IPS-NIHi7 (cell line): ENCODE data around the gene PHAF1.
A peak's percentile ranks its signal among the peaks of the same experiment; 100 is the strongest.

Experiments
- DNase-seq: peaks from one replicate; pipeline ENCODE4 v3.0.0; 2012; ENCODE audit warnings: mixed read lengths; ENCODE audit errors: extremely low spot score

Gene PHAF1

DNA sequence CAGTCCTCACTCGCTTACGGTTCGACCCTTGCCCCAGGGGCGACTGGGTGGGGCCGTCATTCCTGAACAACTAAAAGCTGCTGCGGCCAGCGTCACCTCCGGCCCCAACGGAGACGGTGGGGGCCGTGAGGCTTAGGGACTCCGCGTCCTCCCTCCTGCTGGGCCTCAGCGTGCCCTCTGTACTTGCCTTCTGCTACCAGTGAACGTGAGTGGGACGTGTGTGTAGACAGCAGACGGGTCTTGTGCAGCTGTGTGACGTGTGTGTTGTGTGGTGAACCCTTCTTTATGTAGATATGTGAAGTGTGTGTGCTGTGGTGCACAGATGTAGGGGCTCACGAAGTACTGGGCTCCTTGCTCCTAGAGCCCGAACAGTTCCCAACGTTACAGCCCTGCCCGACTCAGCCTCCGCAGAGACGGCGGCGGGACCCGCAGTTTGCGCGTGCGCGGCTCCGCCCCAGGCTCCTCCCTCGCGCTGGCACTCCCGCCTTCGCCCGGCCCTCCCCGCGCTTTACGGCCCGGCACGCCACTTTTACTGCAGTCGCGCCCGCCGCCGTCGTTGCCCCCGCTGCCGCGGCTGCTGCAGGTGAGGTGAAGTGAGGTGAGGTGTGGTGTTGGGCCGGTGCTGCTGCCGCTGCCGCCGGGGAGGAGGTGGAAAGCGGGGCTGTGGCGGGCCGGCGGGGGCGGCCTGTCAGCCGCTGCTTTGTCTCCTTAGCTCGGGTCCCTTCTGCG lies at the start of gene PHAF1:
PHAF1 (plus strand) TSS at position 535 of the 729 bp plus-strand sequence. CDS start 235 bp downstream, outside the sequence.
- peak; percentile 100 for DNase-seq

DNA sequence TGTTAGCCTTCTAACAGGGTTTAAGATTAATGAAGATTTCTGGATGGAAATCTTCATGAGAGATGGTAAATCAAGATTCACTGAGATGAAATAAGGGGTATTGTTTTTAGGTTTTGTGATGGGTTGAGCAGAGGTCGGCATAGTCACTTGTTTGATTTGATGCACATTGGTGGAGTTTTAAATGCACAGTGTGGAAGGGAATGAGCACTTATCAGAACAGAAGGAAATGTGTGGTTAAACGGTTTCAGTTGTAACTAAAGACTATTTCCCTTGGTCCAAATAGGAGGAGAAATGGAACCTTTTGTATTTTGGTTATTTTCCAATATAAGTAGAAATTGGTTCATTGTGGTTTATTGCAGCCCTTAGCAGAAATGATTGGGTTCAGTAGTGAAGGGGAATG lies 46.7 kb upstream of the PHAF1 start:
- DNase-seq, result no peak

DNA sequence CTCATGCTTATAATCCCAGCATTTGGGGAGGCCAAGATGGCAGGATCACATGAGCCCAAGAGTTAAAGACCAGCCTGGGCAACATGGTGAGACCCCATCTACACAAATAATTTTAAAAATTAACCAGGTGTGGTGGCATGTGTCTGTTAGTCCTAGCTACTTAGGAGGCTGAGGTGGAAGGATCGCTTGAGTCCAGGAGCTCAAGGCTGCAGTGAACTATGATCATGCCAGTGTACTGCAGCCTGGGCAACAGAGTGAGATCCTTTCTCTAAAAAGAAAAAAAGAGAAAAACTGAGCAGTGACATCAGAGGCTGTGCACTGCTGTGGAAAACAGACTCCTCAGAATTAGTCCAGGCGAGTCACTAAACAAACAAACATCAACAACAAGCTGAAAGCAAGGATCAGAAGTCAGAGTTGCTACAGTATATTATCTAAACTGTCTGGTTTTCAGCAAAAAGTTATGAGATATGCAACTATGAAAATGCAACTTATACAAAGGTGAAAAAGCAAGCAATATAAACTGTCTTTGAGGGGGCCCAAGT lies 41.5 kb upstream of the PHAF1 start:
- DNase-seq, result no peak

DNA sequence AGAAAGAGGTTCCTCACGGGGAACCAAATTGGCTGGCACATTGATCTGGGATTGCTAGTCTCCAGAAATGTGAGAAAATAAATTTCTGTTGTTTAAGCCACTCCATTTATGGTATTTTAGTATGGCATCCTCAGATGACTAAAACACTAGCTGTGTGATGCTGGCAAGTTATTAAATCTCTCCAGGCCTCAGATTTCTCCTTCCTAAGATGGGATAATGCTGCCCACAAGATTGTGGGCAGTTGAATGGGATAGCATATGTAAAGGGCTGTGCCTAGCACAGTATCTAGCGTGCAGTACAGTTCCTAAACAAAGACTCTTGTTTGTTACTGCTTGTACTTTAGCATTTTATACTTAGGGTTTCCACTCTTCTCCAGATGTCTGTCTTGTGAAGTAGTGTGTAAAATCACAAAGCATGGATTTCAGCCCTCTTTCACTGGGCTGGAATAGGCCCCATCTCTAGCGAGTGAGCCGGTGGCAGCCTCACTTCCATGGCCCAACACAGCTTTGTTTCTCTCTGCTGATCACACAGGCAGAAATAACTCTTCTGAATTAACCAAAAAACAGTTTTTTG lies 38.2 kb upstream of the PHAF1 start:
- DNase-seq, result no peak

DNA sequence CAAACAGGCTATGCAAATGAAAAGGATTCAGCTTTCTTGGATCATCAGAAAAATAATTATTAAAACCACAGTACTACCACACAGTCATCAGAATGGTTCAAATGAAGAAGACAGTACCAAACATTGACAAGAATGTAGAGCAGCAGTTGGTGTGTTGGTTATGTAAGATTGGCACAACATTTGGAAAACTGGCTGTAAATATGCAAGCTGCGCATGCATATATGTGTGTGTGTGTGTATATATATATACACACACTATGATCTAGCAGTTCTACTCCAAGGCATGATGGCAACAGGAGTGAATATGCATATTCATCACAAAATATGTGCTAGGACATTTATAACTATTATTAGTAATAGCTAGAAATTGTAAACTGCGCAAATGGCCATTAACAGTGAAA lies 34.4 kb upstream of the PHAF1 start:
- no peak for DNase-seq

DNA sequence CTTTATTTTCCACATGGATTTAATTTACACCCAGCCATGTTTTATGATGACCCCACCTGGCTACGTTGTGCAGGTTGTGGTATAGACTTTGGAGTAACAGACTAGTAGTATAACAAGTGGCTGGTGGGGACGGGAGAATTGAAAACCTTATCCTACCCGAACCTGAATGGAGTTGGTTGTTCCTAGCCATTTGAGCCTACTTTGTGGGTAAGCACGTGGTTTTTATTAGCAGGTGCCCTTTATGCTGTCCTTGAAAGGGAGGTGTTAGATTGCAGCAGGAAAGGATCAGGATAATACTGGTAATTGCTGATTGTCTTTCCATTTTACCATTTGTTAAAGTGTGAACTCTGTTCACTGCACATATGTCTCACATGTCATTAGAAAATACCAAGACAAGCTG lies 31.9 kb upstream of the PHAF1 start:
- DNase-seq, result no peak

DNA sequence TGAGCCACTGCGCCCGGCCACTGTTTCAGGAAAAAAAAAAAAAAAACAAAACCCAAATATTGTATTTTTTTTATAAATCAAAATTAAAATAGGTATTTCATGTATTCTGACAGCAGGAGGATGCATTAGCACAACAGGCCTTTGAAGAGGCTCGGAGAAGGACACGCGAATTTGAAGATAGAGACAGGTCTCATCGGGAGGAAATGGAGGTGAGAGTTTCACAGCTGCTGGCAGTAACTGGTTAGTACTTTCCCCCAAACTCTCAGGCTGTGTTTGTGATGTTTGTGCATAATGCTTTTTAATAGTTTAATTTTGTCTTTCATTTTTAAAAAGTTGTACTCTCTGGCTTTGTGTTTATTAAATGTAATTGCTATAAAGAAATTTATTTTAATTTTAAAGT lies 27.6 kb upstream of the PHAF1 start:
- DNase-seq, result no peak

DNA sequence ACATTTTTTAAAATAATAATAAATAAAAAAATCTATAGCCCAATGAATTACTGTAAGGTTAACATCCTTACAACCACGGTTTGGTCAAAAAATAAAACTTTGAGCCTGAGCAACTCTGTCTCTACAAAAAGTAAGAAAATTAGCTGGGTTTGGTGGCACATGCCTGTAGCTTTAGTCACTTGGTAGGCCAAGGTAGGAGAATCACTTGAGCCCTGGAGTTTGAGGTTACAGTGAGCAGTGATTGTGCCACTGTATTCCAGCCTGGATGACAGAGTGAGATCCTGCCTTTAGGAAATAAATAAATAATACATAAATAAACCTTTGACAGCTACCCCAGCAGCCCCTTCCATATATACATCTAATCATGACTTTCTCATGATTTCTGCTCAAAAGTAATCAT lies 26.9 kb upstream of the PHAF1 start:
- no peak for DNase-seq

DNA sequence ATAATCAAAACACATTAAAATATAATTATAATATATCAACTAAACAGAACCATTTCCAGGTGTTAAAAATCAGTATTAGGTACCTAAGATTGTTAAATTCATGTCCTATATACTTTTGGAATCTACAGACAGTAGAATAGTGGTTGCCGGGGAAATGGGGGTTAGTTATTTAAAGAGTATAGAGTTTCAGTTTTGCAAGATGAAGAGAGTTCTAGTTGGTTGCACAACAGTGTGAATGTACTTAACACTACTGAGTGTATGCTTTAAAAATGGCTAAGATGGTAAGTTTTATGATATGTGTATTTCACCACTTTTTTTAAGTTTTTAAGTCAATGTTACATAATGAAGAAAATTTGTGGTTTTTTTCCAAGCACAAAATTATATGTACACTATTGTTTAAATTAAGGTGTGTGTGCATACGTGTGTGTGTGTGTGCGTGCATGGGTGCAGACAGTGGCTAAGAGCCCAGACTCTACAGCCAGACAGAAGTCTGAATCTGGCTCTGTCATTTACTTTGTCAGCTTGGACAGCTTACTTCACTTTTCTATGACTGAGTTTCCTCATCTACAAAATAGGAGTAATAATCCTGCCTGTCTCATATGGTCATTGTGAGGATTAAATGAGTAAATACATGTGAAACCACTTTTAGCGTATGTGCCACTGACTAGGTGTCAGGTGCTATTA lies 25.3 kb upstream of the PHAF1 start:
- no peak for DNase-seq

DNA sequence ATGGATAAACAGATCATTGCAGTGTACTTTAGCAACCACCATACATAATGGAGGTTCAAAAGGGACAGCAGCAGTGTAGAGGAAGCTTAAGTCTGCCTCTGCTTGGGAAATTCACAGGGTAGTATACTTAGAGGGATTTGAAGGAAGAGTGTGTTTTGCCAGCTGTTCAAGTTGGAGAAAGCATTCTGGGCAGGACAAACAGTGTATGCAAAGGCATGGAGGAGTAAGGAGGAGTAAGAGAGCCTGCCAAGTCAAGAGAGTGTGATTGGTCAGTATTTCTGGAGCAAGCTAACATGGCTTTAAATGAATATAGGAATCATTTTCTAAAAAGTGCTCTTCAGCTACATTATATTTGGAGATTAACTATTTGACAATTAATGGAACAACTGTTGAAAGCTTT lies 22.9 kb upstream of the PHAF1 start:
- DNase-seq, result no peak

DNA sequence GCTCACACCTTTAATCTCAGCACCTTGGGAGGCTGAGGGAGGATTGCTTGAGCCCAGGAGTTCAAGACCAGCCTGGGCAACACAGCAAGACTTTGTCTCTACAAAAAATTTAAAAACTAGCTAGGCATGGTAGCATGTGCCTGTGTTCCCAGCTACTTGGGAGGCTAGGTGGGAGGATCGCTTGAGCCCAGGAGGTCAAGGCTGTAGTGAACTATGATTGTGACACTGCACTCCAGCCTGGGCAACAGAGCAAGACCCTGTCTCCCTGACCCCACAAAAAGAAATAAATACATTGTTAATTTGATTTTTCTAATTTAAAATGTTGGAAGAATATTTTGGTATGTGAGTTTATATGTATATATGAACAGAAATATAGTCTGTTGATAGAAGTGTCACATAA lies 22.4 kb upstream of the PHAF1 start:
- DNase-seq, result no peak

DNA sequence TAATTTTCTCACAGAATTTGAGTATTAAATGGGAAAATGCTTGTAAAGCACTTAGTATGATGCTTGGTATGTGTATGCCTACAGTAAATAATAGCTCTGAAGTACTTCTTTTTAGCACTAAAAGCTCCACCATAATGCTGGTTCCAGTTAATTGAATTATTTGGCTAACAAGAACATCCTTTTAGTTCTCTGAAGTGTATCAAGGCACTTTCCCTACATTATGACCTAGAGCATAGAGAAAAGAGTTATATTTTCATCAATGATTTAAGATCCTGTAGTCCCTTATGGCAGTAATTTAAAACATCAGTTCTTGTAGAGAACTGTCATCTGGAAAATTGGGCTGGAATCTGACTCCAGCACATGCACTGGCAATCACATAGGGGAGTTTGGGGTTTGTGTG lies 21.9 kb upstream of the PHAF1 start:
- no peak for DNase-seq

DNA sequence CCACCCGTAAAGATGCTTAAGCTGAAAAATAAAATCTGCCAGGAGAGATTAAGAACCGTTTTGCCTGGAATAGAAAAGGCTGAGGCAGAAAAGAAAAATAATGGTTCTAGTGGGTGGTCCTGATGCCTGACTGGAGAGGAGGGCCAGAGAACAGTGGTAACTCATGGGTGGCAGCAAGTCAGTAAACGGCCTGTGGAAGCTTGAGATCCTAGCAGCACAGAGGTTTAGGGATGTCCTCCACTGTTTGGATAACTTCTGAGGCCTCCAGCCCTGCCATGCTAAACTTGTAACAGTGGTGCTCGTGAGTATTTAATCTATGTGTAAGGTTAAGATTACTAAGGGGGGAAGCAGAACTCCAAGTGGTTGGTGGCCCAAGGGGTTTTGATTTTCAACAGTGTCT lies 21.2 kb upstream of the PHAF1 start:
- no peak for DNase-seq

DNA sequence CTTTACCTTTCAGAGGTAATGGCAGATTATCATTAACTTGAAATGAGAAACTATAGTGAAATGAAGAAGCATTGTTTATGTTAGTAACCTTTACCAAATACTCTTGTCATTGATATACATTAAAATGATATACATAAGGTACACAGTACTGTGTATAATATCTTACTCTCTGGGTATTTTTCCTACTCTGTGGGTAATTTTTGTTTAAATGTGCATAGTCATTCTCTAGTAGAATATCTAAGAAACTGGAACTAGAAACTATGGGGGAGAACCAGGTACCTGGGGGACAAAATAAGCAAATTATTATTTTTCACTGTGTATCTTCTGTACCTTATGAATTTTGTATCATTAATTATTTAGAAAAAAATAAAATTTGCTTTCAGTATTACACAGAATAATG lies 20.6 kb upstream of the PHAF1 start:
- no peak for DNase-seq

DNA sequence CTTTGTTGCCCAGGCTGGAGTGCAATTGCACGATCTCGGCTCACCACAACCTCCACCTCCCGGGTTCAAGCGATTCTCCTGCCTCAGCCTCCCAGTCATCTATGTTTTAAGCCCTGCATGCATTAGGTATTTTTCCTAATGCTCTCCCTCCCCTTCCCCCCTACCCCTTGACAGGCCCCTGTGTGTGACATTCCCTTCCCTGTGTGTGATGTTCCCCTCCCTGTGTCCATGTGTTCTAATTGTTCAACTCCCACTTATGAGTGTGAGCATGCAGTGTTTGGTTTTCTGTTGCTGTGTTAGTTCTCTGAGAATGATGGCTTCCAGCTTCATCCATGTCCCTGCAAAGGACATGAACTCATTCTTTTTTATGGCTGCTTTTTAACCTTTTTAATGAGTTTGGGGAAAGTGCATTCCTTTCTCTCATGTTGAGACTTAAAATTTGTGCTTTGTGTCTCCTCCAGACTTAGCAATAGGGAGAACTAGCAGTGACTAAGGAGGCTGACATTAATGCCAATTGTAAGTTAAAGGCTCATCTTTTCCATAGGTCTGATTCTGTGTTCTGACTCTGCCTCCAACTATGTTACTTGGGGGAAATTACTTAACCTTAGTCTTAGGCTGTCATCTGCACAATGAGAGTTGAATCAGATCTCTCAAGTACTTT lies 17.7 kb upstream of the PHAF1 start:
- DNase-seq, result no peak

DNA sequence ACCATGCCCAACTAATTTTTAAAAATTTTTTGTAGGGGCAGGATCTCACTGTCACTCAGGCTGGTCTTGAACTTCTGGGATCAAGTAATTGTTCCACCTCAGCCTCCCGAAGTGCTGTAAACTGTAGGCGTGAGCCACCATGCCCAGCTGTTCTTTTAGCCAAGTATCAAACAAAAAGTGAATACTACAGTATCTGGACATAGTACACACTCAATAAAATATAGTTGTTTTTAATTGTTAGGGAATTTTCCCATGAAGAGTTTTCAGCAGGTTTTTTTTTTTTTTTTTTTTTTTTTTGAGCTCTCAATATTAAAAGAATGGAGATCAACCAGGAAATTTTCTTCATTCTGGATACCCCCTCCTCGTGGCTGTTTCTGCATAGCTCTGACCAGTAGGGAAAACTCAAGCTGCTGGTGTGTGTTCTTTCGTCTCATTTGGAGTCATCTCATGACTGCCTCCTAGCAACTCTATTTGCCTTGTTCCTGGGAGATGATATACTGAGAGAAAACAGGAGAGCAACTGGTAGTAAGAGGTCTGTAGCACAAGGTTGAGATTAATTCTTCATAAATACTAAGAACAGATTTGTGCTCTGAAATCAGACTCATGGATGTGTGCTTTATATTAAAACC lies 16.5 kb upstream of the PHAF1 start:
- DNase-seq, result no peak

DNA sequence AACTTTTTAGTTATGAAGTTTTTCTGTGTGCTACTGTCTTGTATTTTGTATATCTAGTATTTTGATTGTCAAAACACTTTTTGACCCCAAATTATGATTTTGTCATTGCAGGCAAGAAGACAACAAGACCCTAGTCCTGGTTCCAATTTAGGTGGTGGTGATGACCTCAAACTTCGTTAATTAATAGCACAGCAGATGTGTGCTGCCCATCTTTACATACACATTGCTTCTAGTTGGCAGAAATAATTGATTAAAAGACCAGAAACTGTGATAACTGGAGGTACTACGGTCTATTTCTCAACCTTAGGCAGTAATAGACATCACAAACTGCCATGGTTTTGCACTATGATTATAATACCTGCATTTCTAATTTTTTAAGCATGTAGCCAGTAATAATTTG lies 11.1 kb upstream of the PHAF1 start:
- DNase-seq, result no peak

DNA sequence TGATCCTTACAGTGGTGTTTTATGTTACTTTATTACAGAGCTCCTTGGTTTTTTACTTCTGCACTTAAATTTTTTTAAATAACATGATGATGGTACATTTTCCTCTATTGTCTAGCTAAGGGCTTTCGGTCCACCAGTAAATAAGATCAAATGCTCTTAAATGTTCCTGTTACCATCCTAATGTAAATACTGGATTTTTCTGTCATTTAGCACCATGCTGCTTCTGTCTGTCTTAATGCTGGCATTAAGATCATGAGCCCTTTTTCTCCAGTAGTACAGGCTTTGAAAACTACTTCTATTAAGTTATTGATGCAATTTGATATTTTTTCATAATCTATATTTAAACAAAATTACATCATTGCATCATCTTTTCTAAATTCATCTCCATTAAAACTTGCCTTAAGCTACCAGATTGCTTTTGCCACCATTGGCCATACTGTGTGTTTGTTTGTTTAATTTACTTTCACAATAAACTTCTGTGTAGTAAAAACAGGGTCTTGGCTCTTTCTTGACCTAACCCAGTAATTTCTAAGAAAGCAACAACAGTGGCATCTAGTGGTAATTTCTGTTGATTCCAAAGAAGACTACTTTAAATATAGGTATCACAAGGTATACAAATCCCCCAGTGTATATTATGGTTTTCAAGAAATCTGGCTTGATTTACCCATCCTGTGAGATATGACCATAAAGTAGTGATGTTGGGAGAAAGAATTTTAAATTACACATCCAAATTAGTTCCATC lies 9.0 kb upstream of the PHAF1 start:
- no peak for DNase-seq

DNA sequence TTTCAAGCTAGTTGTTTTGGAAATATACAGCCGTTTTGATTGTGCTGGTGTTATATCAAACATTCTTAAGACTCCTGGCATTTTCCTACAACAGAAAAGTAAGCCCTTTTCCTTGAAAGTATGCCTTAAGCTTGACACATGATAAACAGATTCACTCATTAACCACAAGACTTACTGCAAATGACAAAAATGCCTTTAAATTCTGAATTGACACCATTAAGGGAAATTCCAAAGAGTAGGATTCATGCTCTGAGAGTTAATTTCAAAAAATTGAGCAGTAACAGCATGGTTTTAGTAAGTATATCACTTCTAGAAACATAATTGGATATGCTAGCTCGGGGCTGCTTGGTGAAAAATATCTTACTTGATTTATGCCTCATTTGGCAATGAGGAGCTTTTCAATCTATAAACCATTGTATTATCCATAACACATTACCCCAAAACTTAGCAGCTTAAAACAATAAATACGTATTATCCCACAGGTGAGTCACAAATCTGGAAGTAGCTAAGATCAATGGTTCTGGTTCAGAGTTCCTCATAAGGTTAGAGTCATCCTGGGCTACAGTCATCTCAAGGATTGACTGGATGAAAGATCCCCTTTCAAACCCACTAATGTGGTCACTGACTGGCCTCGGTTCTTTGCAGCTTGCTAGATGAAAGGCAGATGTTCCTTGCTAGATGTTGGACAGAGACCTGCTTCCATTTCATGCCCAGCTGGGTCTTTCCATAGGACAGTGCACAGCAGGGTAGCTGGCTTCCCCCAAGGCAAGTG lies 8.2 kb upstream of the PHAF1 start:
- DNase-seq, result no peak

DNA sequence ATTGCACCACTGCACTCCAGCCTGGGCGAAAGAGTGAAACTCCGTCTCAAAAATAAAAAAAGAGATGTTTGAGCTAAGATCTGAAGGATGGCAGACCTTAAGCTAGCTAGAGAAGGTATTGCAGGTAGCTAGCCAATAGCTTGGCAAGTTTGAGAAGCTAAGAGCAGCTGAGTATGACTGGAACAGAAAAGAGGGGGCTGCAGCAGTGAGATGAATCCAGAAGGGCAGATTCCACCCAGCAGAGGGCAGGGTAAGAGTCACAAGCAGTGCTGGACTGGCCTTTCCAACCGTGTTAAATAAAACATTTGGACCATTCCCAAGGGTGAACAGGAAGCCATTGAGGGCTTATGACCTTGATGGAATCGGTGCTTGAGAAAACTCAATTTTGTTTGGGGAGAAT lies 5.7 kb upstream of the PHAF1 start:
- DNase-seq, result peak; percentile 73

DNA sequence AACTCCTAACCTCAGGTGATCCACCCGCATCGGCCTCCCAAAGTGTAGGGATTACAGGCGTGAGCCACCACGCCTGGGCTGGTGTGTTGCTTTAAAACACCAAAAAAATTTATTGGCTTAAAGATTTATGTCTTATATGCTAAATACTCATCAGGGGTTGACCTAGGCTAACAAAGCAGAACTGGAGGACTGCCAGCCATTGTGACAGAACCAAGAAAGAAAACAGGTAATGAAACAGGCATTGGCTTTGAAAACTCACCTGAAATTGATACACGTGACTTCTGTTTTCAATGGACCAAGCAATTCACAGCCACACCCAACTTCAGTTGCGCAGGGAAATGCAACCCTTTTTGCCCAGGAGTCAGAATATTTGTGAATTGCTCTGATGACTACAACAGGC lies 4.9 kb upstream of the PHAF1 start:
- no peak for DNase-seq
